ENCODE measurements around the gene DNAH2. TPM values are rescaled to one million over a fixed set of nuclear protein-coding genes. Genes with fewer than 3 reads are reported as not detected.

The DNAH2 gene
- total and polyA plus RNA-seq, 2 of the 13 experiments (the other 11 are each of a cell fraction or from before 2014, with no cell fraction given): not detected

- peak; percentile 20; the same call in 1 of the 2 replicates for TF ChIP-seq CENPT (CRISPR knock-in tag; IDR thresholded peaks at IDR 0.05; ENCODE audit: low read depth)
- no peak for TF ChIP-seq FOXM1 (CRISPR knock-in tag; IDR thresholded peaks at IDR 0.05)
- peak; percentile 21; the same call in 1 of the 2 replicates for TF ChIP-seq KMT2B (CRISPR knock-in tag; IDR thresholded peaks at IDR 0.05)
- TF ChIP-seq PPARG (CRISPR knock-in tag; conservative IDR thresholded peaks at IDR 0.05): no peak
- no peak for TF ChIP-seq ZSCAN30 (CRISPR knock-in tag; IDR thresholded peaks at IDR 0.05)
- no peak for TF ChIP-seq ZNF343 (CRISPR knock-in tag; IDR thresholded peaks at IDR 0.05)
- no peak for TF ChIP-seq KDM1A (CRISPR knock-in tag; IDR thresholded peaks at IDR 0.05)
- TF ChIP-seq SP1 (IDR thresholded peaks at IDR 0.05): no peak
- 0 out of 2 replicates have a peak, but pooled peaks have one; percentile 44 for TF ChIP-seq SP1 (CRISPR knock-in tag; IDR thresholded peaks at IDR 0.05)
- no peak for TF ChIP-seq NFYB (CRISPR knock-in tag; IDR thresholded peaks at IDR 0.05)
- TF ChIP-seq, protein P1, sequence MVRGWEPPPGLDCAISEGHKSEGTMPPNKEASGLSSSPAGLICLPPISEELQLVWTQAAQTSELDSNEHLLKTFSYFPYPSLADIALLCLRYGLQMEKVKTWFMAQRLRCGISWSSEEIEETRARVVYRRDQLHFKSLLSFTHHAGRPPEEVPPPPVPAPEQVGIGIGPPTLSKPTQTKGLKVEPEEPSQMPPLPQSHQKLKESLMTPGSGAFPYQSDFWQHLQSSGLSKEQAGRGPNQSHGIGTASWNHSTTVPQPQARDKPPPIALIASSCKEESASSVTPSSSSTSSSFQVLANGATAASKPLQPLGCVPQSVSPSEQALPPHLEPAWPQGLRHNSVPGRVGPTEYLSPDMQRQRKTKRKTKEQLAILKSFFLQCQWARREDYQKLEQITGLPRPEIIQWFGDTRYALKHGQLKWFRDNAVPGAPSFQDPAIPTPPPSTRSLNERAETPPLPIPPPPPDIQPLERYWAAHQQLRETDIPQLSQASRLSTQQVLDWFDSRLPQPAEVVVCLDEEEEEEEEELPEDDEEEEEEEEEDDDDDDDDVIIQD (CRISPR knock-in tag; IDR thresholded peaks at IDR 0.05; ENCODE audit: low read depth): no peak
- 0 out of 2 replicates have a peak, but pooled peaks have one; percentile 4 for TF ChIP-seq ZFY (CRISPR knock-in tag; IDR thresholded peaks at IDR 0.05)
- no peak for TF ChIP-seq DNMT3B (CRISPR knock-in tag; conservative IDR thresholded peaks at IDR 0.05)
- TF ChIP-seq ZFX (CRISPR knock-in tag; IDR thresholded peaks at IDR 0.05; ENCODE audit: low read depth): peak; percentile 0; the same call in 1 of the 2 replicates
- peak; percentile 98 for TF ChIP-seq MYC (CRISPR knock-in tag; IDR thresholded peaks at IDR 0.05; ENCODE audit: borderline replicate concordance)
- TF ChIP-seq ARNT2 (CRISPR knock-in tag; IDR thresholded peaks at IDR 0.05; ENCODE audit: low read depth): peak; percentile 78
- no peak for TF ChIP-seq DZIP1 (CRISPR knock-in tag; IDR thresholded peaks at IDR 0.05)
- TF ChIP-seq, protein P2, sequence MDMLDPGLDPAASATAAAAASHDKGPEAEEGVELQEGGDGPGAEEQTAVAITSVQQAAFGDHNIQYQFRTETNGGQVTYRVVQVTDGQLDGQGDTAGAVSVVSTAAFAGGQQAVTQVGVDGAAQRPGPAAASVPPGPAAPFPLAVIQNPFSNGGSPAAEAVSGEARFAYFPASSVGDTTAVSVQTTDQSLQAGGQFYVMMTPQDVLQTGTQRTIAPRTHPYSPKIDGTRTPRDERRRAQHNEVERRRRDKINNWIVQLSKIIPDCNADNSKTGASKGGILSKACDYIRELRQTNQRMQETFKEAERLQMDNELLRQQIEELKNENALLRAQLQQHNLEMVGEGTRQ (IDR thresholded peaks at IDR 0.05; ENCODE audit: low read depth, low read length): no peak
- TF ChIP-seq, protein P2 (CRISPR knock-in tag; IDR thresholded peaks at IDR 0.05; ENCODE audit: borderline replicate concordance): no peak
- TF ChIP-seq ZNF20 (CRISPR knock-in tag; IDR thresholded peaks at IDR 0.05): no peak
- no peak for TF ChIP-seq ZNF713 (CRISPR knock-in tag; IDR thresholded peaks at IDR 0.05)
- TF ChIP-seq ZFP41 (CRISPR knock-in tag; IDR thresholded peaks at IDR 0.05; ENCODE audit: borderline replicate concordance): no peak
- no peak for TF ChIP-seq LBX2 (CRISPR knock-in tag; IDR thresholded peaks at IDR 0.05; ENCODE audit: borderline replicate concordance)
- no peak for TF ChIP-seq ZNF432 (CRISPR knock-in tag; IDR thresholded peaks at IDR 0.05; ENCODE audit: borderline replicate concordance)
- TF ChIP-seq ZNF543 (CRISPR knock-in tag; IDR thresholded peaks at IDR 0.05): no peak
Measured at GRCh38 chr17:7687072-7687907, 30.3 kb upstream of the DNAH2 start, which contains the start of gene TP53 (continued).
